NB4 (cell line): ENCODE results near the gene ANKRD6.

Source experiments
- POLR2A ChIP-seq: IDR thresholded peaks from 2 replicates; pipeline ENCODE4 v1.6.1; 2011; ENCODE audit warnings: mild to moderate bottlenecking; ENCODE audit not compliant: insufficient read length; ENCODE audit errors: extremely low read depth
- TF ChIP-seq, protein P1 (sequence below): IDR thresholded peaks from one replicate; pipeline ENCODE4 v1.5.1; 2012; ENCODE audit warnings: low read depth, low read length

DNA sequence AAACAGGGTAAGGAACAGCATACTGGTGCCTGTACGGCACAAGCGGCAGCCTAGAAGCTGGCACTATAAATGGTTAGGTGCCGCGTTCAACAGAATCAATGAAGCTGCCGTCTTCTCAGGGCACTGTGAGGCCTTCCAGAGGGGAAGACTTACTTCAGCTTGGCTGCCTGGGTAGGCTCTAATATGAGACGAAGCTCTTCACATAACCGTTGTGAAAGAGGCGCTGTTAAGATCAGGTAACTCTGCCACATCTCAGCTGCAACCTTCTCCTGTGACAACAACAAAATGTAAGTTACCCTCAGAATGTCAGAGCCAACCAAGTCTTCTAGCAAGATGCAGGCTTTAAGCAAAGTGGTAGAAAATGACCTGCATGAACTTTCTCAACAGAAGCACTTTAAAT is 217.6 kb downstream of the ANKRD6 start:
- TF ChIP-seq, protein P1, sequence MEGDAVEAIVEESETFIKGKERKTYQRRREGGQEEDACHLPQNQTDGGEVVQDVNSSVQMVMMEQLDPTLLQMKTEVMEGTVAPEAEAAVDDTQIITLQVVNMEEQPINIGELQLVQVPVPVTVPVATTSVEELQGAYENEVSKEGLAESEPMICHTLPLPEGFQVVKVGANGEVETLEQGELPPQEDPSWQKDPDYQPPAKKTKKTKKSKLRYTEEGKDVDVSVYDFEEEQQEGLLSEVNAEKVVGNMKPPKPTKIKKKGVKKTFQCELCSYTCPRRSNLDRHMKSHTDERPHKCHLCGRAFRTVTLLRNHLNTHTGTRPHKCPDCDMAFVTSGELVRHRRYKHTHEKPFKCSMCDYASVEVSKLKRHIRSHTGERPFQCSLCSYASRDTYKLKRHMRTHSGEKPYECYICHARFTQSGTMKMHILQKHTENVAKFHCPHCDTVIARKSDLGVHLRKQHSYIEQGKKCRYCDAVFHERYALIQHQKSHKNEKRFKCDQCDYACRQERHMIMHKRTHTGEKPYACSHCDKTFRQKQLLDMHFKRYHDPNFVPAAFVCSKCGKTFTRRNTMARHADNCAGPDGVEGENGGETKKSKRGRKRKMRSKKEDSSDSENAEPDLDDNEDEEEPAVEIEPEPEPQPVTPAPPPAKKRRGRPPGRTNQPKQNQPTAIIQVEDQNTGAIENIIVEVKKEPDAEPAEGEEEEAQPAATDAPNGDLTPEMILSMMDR = no peak
- no peak for TF ChIP-seq POLR2A
